Gastrocnemius medialis (tissue), 4 donors: ENCODE results near the gene IRF7.

Experiments used
- POLR2A ChIP-seq, 2 donors: fragments of 450-650 bp; IDR thresholded peaks; one replicate each; pipeline ENCODE4 v1.6.1; 2017; ENCODE audit warnings: antibody characterized with exemption in 2 of 2, mild to moderate bottlenecking in 2 of 2, moderate library complexity in 2 of 2
- TF ChIP-seq, protein P1 (sequence below), 5 experiments: fragments of 450-650 bp in 3 of 5; fragments of 200-600 bp in 2 of 5; sonication (generic) in 2 of 5; IDR thresholded peaks in 4 of 5; conservative IDR thresholded peaks in 1 of 5; 1 replicate in 4 of 5; 2 replicates in 1 of 5; pipeline ENCODE4 v1.5.1; 2016 to 2019; ENCODE audit warnings: antibody characterized with exemption in 5 of 5, mild to moderate bottlenecking in 3 of 5, moderate library complexity in 3 of 5

DNA sequence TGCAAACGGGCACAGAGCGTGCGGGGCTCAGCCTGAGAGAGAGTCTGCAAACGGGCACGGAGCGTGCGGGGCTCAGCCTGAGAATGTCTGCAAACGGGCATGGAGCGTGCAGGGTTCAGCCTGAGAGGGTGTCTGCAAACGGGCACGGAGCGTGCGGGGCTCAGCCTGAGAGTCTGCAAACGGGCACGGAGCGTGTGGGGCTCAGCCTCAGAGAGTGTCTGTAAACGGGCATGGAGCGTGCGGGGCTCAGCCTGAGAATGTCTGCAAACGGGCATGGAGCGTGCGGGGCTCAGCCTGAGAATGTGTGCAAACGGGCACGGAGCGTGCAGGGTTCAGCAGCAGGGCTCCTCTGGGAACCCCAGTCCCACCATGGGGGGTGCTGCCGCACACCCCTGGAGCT is 26.0 kb downstream of the IRF7 start:
- TF ChIP-seq, protein P1, sequence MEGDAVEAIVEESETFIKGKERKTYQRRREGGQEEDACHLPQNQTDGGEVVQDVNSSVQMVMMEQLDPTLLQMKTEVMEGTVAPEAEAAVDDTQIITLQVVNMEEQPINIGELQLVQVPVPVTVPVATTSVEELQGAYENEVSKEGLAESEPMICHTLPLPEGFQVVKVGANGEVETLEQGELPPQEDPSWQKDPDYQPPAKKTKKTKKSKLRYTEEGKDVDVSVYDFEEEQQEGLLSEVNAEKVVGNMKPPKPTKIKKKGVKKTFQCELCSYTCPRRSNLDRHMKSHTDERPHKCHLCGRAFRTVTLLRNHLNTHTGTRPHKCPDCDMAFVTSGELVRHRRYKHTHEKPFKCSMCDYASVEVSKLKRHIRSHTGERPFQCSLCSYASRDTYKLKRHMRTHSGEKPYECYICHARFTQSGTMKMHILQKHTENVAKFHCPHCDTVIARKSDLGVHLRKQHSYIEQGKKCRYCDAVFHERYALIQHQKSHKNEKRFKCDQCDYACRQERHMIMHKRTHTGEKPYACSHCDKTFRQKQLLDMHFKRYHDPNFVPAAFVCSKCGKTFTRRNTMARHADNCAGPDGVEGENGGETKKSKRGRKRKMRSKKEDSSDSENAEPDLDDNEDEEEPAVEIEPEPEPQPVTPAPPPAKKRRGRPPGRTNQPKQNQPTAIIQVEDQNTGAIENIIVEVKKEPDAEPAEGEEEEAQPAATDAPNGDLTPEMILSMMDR (IDR thresholded peaks at IDR 0.05 in 4 of 5, conservative IDR thresholded peaks at IDR 0.05 in 1 of 5) = no peak
- no peak for TF ChIP-seq POLR2A (IDR thresholded peaks at IDR 0.05)
